CD4-positive, alpha-beta T cell treated with Interleukin-6 for 4 hours (primary cell): ENCODE measurements around the gene GJA9.
A peak's percentile ranks its signal among the peaks of the same experiment; 100 is the strongest.
"Not testable (repeated sequence)": the region's sequence is repeated elsewhere in the genome, so short reads cannot be mapped to it uniquely, and the experiment has no call there.

Source experiments
- DNase-seq: peaks from one replicate; pipeline ENCODE4 v3.0.0-alpha.2; 2020; ENCODE audit warnings: mixed read lengths

Gene GJA9

DNA sequence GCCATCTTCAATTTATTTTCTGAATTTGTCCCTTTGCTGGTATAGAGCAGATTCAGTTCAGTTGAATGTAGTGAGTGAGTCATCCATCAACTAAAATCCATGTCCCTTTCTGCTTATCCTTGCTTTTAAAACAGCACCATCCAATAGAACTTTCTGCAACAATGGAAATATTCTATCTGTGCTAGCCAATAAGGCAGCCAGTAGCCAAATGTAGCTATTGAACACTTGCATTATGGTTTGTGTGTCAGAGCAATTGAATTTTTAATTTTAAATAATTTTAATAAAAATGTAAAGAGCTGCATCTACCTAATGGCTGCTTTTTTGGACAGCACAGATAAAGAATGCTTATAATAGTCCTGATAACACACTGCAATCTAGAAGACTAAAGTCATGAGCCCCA is at the start of gene GJA9:
TSS of gene GJA9 (minus strand) at position 101 of the 400 bp plus-strand sequence. CDS start 5,489 bp downstream, outside the sequence.
- DNase-seq: no peak

DNA sequence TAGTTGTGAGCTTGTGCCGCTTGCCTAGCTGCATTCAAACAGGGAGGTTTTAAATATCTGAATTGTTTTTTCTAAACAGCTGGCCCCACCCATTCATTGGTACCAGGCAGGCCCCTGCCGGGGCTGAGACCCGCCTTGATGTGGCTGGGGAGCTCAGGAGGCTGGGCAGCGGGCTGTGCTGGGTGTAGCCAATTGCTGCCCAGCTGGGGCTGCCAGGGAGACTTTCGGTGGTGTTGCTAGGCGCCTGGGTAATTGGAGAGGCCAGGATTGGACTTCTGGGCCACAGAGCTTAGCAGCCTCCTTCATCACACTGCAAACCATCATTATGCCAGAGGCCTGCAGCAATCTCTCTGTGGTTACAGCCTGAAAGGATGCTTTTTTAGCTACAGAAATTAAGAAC is 48.1 kb upstream of the GJA9 start:
- DNase-seq: no peak

DNA sequence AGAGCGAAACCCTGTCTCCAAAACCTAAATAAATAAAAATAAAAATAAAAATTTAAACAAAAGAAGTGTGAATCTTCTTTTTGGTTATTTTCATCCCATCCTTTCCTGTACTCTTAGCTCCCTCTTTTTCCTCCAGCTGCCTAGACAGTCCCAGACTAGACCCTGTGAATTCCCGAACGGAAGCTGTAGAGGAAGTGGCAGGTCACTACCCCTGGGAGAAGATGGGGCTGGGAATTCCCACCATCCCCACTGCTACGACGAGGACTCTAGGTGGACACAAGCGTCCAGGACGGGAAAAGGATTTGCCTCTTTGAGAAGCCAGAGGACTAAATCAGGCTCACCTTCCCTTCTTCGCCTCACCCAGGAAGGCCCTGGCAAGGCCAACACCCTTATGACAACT is 47.7 kb upstream of the GJA9 start:
- DNase-seq: no peak

DNA sequence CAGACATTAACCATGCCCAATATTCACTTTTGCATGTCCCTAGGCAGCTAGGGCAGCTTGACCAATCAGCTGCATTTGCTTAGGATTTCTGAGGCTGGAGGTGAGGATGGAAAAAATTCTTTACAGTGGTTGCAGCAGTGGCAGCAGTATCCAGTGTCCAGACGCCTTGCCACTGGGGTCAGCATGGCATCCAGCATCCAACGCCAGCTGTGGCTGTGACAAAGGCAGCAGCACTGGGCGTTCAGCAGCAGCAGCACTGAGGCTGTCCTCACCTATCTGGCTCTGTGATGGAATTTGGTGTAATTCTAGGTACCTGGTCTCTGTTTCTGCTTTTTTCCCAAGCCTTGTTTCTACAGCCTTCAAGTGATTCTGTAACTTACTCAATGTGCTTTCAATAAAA is 44.7 kb upstream of the GJA9 start:
- DNase-seq: no peak

DNA sequence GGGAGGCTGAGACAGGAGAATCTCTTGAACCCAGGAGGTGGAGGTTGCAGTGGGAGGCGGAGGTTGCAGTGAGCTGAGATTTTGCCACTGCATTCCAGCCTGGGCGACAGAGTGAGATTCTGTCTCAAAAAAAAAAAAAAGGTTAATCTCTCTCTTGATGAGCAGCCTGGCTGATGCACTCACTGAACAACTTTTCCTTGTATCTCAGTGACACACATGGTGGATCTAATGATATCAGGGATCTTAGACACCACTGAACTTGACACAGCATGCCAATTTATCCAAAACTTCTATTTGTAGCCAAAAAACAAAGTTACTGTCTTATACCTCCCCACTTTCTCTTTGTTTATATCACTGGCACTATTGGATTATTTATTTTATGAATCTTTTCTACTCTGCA is 44.0 kb upstream of the GJA9 start:
- DNase-seq: no peak

DNA sequence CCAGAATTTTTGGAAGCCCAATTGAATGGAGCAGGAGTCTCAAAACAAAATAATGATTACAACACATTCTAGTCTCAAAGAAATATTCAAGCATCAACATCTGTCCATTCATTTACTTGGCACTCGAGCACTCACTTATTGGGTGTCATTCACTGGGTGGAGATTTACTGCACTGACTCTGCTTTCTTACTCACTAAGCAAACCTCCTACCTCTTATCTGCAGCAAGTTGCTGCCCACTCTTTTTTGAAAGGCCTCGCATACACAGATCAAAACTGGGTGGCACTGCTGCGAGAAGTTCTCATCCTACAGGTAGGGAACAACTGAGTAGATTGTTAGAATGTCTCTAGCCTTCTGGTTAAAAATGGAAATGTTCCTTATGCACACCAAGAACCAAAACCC is 42.2 kb upstream of the GJA9 start:
- DNase-seq: no peak

DNA sequence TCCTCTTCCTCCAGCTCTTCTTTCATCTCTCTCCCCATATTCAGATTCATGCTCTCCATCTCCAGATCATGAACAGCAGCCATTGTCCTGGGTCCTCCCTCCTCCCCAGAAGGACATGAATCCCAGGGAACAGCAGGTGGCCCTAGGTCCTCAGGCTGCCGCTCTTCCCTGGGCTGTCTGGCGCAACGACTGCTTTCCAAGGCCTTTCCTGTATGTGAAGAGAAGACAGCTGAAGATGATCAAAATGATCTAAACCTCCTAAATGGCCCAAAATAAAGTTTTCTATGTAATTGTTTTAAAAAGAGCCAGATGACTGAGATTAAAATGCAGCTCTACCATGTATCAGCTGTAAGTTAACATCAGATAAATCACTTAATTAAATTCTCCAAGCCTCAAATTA is 37.7 kb upstream of the GJA9 start:
- no peak for DNase-seq

DNA sequence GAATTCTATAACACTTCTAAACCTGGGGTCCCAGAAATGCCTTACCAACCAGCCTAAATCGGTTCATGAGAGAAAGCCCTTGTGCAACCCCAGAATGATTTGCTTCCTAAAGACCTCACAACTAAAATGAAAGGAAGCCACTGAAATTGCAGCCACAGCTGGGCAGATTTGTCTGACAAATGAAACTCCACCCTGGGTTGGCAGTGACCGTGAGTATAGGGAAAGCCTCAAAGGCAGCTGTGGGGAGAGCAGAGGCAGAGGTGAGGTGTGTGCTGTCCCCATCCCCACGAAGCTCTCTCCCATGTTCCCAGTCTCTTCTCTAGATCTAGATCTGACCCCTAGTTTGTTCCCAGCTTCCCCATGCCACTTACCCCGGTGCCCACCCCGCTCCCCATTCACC is 37.2 kb upstream of the GJA9 start:
- no peak for DNase-seq

DNA sequence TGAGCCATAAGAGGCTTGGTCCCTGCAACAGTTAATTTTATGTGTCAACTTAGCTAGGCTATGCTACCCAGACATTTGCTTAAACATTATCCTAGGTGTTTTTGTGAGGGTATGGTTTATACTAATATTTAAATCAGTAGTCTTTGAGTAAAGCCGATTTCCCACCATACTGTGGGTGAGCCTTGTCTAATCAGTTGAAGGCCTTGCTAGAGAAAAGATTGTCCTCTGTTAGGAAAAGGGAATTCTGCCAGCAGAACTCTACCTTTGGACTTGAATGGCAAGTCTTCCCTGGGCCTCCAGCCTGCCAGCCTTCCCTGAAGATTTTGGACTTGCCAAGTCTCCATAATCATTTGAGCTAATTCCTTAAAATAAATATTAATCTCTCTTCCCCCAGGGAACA is 36.4 kb upstream of the GJA9 start:
- DNase-seq: no peak

DNA sequence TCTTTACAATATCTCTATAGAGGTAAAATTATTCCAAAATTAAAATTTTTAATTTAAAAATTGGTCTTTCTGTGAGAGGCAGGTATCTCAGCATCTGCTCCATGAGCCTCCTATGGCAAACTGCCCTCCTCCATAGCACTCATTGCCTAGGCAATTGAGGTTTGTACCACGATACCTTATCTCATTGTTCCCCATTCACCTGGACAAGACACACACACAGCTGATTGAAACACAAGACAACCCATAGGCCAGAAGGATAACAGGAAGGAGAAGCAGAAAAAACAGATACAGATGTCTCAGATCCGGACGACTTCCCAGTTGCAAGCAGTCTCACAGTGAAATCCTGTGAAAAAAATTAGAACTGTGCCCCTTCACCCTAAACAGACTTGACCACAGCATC is 36.0 kb upstream of the GJA9 start:
- DNase-seq: no peak

DNA sequence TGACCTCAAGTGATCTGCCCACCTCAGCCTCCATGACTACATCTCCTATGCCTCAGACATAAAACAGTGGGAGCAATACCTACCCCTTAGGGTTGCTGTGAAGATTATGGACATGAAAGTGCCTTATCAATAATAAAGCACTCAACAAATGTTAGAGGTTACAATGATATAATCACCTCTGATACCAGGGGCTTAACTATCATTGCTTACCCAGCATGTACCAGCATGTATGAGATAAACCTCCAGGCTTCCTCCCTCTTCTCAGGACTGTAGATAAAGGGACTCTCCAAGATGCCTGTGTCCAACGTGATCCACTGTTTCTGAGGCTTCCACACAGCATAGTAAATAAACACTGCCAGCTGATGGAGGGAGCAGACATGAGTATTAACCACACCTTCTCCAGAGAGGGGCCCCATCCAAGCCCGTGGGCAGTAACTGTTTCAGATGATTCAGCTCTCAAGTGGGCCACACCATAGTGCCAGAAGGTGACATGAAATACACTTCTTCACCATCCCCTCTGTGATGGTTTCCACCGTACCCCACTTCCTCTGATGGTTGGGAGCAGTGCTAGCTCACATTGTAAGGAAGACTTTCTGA is 34.1 kb upstream of the GJA9 start:
- no peak for DNase-seq

DNA sequence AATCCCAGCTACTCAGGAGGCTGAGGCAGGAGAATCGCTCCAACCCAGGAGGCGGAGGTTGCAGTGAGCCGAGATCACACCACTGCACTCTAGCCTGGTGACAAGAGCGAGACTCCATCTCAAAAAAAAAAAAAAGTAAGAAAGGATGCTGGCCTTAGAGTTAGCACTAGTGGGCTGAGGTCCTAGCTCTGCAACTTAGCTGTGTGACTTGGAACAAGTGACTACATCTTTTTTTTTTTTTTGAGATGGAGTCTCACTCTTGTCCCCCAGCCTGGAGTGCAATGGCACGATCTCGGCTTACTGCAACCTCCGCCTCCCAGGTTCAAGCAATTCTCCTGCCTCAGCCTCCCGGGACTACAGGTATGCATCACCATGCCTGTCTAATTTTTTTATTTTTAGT is 33.5 kb upstream of the GJA9 start:
- DNase-seq: not testable (repeated sequence)

DNA sequence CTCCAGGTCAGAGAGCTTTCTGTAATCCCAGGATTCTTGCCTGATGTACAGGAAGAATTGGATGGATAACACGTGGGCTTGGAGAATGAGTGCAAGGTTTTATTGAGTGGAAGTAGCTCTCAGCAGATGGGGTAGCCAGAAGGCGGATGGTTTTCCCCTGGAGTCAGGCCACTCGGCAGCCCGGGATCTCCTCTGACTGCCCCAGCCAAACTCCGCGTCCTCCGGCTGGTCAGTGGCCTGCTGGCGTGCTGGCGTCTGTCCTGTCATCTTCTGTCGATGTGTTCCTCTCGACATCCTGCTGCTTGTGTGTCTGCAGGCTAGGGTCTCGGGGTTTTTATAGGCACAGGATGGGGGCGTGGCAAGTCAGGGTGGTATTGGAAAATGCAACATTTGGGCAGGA is 27.4 kb upstream of the GJA9 start:
- no peak for DNase-seq

DNA sequence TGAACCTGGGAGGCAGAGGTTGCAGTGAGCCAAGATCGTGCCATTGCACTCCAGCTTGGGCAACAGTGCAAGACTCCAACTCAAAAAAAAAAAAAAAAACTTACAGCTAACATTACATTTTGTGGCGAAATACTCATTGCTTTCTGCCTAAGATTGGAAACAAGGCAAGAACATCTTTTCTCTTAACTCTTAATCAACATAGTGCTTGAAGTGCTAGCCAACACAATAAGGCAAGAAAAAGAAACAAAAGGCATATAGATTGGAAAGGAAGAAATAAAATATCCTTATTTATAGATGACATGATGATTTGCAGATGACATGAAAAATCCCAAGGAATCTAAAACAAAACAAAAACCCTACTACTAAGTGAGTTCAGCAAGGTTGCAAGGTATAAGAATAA is 24.6 kb upstream of the GJA9 start:
- DNase-seq: no peak

DNA sequence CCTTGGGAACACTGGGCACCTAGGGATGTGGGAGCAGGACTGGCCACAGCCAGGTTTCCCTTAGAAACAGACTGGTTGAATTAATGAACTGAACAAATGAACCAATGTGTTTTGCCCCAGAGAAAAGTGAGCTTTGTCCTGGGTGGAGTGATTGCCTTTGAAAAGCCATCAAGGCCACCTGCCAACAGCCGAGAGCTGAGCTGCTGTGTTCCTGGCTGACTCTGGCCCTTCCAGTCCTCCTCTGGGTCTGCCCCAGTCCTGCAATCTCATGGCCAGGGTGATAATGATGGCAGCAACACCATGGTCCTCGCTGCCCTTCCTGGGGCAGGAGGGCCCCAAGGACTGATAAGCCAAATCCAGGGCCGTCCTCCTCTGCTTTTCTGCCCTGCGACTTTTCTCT is 18.2 kb upstream of the GJA9 start:
- no peak for DNase-seq

DNA sequence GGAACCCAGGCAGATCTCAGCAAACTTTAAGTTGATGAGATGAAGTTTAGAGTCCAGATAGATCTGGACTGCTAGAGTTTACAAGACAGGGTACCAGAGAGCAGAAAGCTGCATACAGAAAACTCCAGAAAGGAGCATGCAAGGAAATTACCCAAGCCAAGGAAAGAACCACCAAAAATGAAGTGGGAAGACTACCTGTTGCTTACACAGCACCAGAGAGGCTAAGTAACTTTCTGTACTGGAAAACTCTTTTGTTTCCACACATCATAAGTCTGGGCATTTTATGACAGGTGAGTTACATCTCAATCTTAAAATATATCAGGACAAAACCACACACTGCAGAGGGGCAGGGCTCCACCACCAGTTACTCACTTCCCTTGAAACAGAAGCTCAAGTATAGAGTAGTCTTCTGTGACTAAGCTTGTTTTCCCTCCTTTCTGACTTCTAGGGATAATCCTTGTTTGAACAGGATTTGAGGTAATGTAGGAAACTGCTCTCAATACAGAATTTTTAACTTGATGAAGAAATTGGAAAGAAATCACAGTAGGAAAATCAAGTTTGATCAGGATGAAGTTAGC is 17.4 kb upstream of the GJA9 start:
- no peak for DNase-seq

DNA sequence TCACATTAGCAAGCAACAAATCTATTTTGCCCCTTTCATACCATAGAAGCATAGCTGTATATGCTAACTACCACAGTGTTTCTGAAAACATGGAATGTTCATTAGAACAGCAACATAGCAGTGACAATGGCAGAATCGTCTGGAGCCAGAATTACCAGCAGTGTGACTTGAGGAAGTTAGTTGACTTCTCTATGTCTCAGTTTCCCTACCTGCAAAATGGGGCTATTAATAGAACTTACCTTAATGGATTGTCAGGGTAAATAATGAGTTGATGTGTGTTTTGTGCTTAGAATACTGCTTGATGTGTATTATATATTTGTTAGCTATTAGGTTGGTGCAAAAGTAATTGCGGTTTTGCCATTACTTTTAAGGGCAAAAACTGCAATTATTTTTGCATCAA is 14.8 kb upstream of the GJA9 start:
- no peak for DNase-seq

DNA sequence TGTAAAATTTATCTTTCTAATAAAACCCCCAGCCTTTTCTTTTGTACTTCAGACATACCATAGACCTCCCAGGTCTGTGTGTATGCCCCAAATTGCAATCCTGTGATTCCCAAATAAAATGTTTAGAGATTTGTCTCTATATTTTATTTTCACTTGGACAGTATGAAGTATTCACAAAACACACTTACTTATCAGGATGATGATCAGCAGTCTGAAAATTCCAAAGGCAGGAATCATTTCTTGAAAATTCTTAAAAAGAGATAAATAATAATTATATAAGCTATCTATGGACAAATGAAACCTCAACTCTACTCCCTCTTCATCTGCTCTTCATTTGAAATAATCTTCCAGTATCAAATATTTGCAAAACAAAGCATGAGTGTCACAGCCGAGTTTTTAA is 11.6 kb upstream of the GJA9 start:
- no peak for DNase-seq

DNA sequence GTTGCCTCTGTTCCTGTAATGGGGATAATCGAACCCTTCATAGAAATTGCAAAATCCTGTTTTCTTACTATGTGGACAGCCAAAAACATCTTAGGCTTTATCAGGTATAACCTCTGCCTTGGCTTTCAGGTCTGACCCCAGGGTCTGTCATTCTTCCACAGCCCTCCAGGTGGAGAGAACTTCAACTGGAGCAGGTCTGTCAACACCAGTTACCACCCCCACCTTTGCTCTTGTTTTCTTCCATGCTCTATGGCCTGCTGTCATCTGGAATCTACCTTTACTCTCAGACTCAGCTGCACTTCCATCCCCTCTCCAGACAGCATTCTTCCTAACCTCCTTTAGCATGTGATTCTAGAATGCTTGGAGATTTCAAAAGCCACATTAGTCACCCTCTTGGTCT is 10.4 kb upstream of the GJA9 start:
- peak; percentile 5 for DNase-seq

DNA sequence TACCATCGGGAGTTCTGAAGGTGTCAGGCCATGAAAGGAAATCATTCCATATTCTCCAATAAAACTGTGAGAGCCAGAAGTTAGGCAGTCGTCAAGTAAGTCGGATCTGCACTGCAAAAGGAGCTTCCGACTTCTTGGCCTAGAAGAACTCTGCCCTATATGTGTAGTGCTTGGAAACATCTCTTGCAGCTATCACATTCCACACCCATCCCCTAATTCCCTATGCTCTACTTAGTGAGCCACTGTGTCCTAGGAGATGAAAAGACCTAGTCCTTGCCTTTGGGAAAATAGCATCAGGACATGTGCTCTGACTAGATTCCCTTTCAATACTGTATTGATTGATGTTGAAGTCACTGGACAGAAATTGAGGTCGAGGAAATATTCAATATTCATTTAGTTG is 8.2 kb upstream of the GJA9 start:
- DNase-seq: no peak

DNA sequence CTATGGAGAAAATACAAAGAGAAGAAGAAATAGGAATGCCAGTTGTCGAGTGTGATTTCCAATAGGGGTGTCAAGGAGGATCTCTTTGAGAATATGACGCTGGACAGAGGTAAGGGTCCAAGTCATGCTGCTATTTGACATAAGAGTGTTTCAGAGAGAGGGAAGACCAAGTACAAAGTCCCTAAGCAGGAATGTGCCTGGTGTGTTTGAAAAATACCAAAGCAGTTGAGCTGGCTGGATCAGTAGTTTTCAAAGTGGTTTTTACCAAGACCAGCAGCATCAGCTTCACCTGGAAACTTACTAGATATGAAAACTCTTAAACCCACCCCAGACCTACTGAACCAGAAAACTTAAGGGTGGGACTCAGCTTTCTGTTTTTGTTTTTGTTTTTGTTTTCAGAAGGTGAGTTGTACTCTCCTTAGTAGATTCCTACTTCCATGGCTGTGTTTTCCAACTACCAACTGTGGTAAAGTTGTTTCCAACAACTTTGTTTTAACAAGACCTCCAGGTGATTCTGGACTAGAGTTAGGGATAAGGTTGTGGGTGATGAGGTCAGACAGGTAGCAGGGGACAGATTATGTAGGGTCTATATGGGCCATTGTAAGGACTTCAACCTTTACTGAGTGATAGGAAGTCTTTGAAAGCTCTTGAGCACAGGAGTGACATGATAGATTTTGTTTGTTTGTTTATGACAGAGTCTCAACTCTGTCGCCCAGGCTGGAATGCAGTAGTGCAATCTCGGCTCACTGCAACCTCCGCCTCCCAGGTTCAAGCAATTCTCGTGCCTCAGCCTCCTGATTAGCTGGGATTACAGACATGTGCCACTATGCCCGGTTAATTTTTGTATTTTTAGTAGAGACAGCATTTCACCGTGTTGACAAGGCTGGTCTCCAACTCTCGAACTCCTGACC is 7.3 kb upstream of the GJA9 start:
- no peak for DNase-seq

DNA sequence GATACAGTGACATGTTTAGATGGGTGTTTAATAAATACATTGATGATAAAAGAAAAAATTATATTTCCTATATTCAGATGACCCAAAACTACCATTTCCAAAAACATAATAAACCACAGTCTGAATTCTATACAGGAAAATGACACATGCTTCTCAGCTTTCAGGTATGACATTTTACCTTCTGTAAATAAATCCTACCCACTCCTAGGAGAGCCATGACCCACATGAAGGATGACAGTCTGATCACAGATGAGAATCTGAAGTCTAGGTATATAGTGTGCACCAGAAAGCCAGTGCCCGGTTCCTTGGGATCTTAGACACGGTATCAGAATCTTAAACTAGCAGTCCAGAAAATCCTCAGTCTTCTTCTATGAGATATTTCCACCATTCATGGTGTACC is 3.7 kb upstream of the GJA9 start:
- DNase-seq: no peak

DNA sequence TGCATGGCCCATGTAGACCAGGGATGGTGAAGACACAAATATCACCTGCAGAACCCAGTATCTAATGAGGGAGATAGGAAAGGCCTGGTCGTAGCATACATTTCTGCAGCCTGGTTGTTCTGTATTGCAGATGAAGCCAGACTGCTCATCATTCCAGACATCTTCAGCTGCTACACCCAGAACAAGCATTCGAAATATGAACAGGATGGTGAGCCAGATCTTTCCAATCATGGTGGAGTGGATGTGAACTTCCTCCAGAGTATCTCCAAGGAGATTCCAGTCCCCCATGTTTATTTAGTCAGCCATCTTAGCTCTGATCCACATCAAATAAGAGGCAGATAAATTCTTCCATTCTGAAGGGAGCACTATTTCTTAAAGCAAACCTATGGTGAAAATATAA is 5.6 kb downstream of the GJA9 start:
- no peak for DNase-seq
